SU-DHL-6 (cell line): Measurements from ENCODE around the gene CNR1.

Experiments
- CTCF ChIP-seq: fragments of 200-600 bp; sonication (generic); IDR thresholded peaks from one replicate; pipeline ENCODE4 v1.5.1; 2017; ENCODE audit warnings: antibody characterized with exemption, mild to moderate bottlenecking, low read length, moderate library complexity; ENCODE audit not compliant: insufficient read depth, poor library complexity, severe bottlenecking
- EZH2phosphoT487 ChIP-seq: fragments of 200-600 bp; sonication (generic), shearing (Covaris generic); conservative IDR thresholded peaks from 2 replicates; pipeline ENCODE4 v1.6.1; 2018; ENCODE audit warnings: mild to moderate bottlenecking, antibody characterized with exemption, low read length, moderate library complexity, mixed read lengths

- no peak for TF ChIP-seq CTCF
- TF ChIP-seq EZH2phosphoT487: no peak
These were observed 32.4 kb downstream of the CNR1 start for GRCh38 chr6:88133718-88134117.
